Activated T-cell treated with anti-CD3 and anti-CD28 coated beads, Interleukin-2, amount 50 U/mL, for 48 hours (primary cell): ENCODE measurements around the gene ADGRB3.
"Not testable (repeated sequence)": the region's sequence is repeated elsewhere in the genome, so short reads cannot be mapped to it uniquely, and the experiment has no call there.

Experiments
- DNase-seq, 2 experiments: peaks; one replicate each; pipeline ENCODE4 v3.0.0-alpha.2; 2020

ADGRB3 gene

DNA sequence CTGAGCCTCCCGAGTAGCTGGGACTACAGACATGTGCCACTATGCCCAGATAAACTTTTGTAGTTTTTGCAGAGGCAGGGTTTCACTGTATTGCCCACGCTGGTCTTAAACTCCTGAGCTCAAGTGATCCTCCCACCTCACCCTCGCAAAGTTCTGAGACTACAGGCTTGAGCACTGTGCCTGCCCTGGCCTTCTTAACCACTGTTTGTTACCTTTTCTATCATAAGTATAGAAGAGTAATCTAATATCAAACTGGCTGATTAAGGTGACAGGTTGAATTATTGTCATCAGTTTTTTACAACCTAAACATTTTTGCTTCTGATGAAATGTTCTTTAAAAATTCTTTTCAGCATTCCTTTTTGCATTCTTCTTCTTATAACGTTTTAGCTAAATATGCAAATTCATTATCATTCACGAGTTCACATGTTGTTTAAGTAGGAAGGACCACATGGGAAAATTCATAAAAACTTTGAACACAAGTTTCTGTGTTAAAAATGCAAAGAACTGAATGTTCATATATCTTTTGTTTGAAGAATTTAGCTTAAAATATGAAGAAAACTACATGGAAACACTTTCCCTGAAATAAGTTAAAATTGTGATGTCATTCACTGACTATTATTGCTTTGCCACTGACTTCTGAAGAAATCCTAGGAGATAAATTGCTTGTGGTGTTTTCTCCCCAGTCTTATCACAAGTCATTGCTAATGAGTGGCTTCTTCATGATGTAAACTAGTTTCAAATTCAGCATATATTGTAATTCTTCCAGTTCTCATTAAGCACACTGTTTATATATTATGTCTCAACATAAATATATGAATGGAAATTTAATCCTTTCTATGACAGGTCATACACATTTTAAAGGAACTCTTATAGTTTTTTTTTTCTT, 106.7 kb downstream of the ADGRB3 start:
- DNase-seq = no peak

DNA sequence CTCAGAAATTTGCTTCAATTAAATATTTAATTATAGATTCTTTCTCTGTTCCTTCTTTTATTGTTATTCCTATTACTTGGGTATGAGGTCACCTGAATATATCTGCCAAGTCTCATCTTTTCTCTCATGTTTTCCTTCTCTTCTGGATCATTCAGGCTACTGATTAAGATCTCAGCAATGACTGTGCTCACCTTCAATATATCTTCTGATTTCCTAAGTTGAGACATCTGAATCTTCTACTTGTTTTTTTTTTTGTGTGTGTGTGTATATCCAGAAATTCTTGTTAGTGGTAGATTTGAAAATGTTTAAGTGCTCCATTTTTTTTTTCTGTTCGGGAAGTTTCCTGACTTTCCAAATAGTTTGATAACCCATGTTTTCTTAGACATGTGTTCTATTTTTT, 108.0 kb downstream of the ADGRB3 start:
- DNase-seq = no peak

DNA sequence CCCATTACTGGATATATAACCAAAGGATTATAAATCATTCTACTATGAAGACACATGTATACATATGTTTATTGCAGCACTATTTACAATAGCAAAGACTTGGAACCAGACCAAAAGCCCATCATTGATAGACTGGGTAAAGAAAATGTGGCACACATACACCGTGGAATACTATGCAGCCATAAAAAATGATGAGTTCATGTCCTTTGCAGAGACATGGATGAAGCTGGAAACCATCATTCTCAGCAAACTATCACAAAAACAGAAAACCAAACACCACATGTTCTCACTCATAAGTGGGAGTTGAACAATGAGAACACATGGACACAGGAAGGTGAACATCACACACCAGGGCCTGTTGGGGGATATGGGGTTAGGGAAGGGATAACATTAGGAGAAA, 109.3 kb downstream of the ADGRB3 start:
- DNase-seq = not testable (repeated sequence)

DNA sequence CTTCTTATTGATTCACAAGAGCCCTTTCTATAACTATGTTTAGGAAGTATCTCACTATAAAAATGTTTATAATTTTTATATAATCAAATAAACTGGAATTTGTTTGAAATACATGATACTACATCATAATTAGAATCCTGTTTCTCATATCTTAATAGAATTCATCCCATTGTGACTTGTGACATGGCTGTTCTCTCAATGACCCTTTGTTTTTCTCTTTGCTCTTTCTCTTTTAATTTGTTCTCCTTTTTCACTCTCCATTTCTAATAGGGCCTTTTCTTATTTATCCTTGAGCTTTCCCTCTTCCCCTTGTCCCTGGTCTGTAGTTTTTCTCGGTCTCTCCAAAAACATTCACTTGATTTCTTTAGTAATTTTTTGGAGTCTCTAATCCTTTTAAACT, 111.3 kb downstream of the ADGRB3 start:
- no peak for DNase-seq

DNA sequence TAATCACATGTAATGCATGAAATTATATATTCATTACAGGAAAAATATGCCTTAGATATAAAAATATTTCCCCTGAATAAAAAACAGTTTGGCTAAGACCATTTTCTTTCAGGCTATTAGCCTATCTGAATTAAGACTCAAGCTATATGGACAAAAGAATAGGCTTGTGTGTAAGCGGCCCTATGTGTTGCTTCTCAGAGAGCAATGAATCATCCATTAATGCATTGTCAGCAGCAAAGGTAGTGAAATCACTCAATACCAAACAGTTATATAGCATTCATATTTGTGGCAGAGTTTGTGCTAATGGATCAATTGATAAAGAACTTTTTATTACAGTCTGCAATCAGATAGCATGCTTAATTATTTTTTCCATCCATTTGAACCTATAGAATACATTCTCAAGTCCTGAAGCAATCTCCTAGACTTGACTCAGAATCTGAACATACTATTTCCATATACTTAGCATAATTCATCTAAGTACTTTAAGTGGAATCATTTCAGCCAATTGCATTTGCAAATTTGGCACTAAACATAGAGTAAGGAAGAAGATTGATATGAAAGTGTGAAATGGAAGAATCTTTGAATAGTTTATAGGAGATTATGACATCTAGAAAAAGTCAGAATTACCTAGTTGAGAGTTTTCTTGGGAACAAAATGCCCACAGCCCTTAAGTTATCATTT, 112.2 kb downstream of the ADGRB3 start:
- no peak for DNase-seq

GRCh38 chr6:68747832-68748231, 112.8 kb downstream of the ADGRB3 start:
- DNase-seq = not testable (repeated sequence)

- DNase-seq = no peak
Measured at GRCh38 chr6:68754681-68755213, 119.7 kb downstream of the ADGRB3 start.

- DNase-seq = no peak
Measured at GRCh38 chr6:68756454-68757375, 121.6 kb downstream of the ADGRB3 start.

GRCh38 chr6:68757821-68758220, 122.7 kb downstream of the ADGRB3 start:
- DNase-seq = no peak

DNA sequence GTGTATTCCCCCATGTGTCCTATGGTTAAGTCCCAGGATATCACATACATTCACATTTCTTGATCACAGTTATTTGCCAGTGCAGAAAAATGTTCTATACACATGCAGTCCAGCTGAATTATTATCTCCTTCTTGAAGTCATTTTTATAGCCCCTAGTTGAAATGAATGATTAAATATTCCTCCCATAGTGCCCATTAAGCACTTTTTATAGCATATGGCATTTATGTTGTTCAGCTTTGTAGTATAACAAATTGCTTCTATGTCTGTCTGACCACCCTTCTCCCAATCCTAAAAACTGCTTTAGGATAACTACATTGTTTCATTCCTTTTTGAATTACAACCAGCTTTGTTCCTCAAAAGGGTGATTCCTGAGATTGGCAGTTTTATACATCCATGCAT, 123.5 kb downstream of the ADGRB3 start:
- DNase-seq = no peak

- no peak for DNase-seq
Measured at GRCh38 chr6:68760485-68760884, 125.4 kb downstream of the ADGRB3 start.

- DNase-seq = no peak
Measured at GRCh38 chr6:68760941-68761676, 126.0 kb downstream of the ADGRB3 start.

DNA sequence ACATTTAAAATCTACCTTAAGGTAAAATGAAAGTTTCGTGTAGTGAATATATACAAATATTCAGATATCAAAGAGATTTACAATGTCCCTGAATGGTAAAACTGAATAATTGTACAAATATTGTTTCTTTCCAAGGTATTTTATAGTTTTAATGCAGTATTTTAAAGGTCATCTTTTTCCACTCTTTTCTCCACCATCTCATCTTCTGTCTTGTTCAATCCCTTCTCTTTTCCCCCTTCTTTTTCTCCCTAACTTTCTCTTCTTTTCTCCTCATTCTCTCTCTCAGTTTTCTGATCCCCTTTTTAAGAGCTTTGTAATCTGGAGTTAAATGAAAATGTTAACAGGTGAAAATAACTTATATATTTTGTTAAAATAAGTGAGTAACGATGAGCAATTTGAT, 126.9 kb downstream of the ADGRB3 start:
- DNase-seq = no peak

GRCh38 chr6:68771426-68771825, 136.3 kb downstream of the ADGRB3 start:
- DNase-seq = no peak

GRCh38 chr6:68774843-68775242, 139.8 kb downstream of the ADGRB3 start:
- DNase-seq = no peak

DNA sequence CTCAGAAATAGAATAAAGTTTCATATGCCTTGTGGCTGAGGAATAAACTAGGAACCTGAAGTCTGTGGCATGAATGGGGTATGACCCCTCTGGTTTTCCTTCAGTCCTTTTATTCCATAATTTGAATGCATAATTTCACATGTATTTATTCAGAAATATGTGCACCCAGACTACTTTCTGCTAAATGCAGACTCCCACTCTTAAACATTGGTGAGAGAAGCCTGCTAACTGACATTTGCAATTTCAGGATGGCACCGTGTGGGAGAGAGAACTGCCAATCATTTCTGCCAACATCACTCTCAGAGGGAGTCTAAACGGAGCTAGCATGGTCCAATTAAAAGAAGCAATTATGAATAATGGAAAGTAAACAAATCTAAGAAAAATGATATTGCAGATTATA, 141.3 kb downstream of the ADGRB3 start:
- DNase-seq = no peak

DNA sequence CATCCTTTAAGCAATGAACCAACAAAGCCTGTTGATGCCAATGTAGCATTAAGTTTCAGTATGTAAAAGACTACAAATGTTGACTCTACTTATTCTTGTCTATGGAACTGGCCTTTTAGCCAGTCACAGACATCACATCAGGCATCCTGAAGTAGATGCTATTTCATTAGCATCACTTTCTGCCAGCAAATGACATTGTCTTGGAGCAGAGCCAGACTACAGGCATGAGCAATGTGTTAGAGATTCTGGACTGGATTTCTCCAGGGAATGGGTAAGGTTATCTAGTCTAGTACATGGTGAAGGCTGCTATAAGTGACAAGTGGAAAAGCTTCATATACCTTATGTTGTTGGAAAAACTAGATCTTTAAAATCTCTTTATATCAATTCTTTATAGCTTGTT, 142.9 kb downstream of the ADGRB3 start:
- no peak for DNase-seq

- DNase-seq = no peak
Measured at GRCh38 chr6:68778356-68779020, 143.4 kb downstream of the ADGRB3 start.

DNA sequence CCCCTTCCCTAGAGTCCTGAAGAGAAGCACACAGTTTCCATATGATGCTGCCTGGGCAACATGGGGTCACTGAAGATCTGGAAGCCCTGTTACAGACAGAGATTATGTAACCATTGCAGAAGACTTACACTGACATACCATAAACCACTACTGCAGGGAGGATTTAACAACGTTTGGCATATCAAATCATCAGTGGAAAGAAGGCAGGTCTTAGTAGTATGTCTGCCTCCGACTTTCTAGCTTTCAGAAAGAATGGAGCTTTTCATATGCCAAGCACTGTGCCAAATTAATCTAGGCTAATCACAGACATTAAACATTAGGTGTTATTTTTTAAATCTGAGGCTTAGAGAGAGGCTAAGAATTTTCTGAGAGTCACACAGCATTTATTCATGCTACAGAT, 144.3 kb downstream of the ADGRB3 start:
- no peak for DNase-seq

GRCh38 chr6:68790128-68790527, 155.0 kb downstream of the ADGRB3 start:
- DNase-seq = not testable (repeated sequence)

GRCh38 chr6:68814976-68815375, 179.9 kb downstream of the ADGRB3 start:
- DNase-seq = not testable (repeated sequence)

DNA sequence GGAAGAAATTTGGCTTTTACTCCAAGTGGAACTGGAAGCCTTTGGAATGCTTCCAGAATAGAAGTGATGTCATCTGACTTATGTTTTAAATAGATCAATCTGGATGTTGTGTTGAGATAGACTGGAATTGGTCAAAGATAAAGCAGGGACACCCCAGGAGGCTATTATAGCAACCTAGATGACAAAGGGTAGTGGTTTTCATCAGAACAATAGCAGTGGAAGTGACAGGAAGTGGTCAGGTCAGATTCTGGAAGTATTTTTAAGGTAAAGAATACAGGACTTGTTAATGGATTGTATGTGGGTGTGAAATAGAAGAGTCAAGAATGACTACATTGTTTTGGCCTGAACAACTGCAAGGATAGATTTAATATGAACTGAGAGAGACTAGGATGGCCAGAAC, 191.4 kb downstream of the ADGRB3 start:
- no peak for DNase-seq
